K562 (cell line): ENCODE measurements around the gene ZNF629. TPM values are rescaled to one million over a fixed set of nuclear protein-coding genes. Genes with fewer than 3 reads are reported as not detected.

Experiments
- BCL6 ChIP-seq: fragments of 250-450 bp; sonication (Bioruptor Pico); IDR thresholded peaks from 2 replicates; pipeline ENCODE4 v1.4.0; 2020
- ETV1 ChIP-seq: fragments of 450-650 bp; conservative IDR thresholded peaks from 2 replicates; pipeline ENCODE4 v1.6.1; 2016; ENCODE audit warnings: missing genetic modification characterization, control low read depth, low read depth, missing compliant biosample characterization
- HDAC3 ChIP-seq: fragments of 450-650 bp; IDR thresholded peaks from 2 replicates; pipeline ENCODE4 v1.6.1; 2018; ENCODE audit warnings: borderline replicate concordance, mild to moderate bottlenecking, moderate library complexity; ENCODE audit not compliant: partially characterized antibody
- HSF4 ChIP-seq: fragments of 250-450 bp; sonication (Bioruptor Pico); IDR thresholded peaks from 2 replicates; pipeline ENCODE4 v2.1.2; 2022; ENCODE audit warnings: mild to moderate bottlenecking, moderate library complexity, borderline replicate concordance
- MLLT1 ChIP-seq, 2 experiments: fragments of 450-650 bp; IDR thresholded peaks; 2 replicates each; pipeline ENCODE4 v1.6.1; 2016
- NKRF ChIP-seq: fragments of 450-650 bp; IDR thresholded peaks from 2 replicates; pipeline ENCODE4 v1.6.1; 2016; ENCODE audit warnings: borderline replicate concordance
- NR3C1 ChIP-seq: sonication (generic); formaldehyde crosslinking; IDR thresholded peaks from 2 replicates; pipeline ENCODE4 v1.8.1; 2022; ENCODE audit warnings: missing genetic modification reagents
- SUPT5H ChIP-seq: fragments of 450-650 bp; IDR thresholded peaks from 2 replicates; pipeline ENCODE4 v1.6.1; 2016
- ZNF12 ChIP-seq: sonication (generic); formaldehyde crosslinking; IDR thresholded peaks from 2 replicates; pipeline ENCODE4 v1.4.0; 2020; ENCODE audit warnings: mild to moderate bottlenecking, missing genetic modification reagents
- ZNF583 ChIP-seq: fragments of 250-450 bp; sonication (Bioruptor Pico); IDR thresholded peaks from 2 replicates; pipeline ENCODE4 v1.4.0; 2020
- polyA plus RNA-seq, 8 experiments: library from polyadenylated mRNA; depleted of rRNA in 4 of 8; stranded (reverse) in 5 of 8; unstranded in 3 of 8; fragments of >200 nt; fragmentation: Nextera tagmentation in 2 of 8; fragmentation: Illumina TruSeq in 1 of 8; extraction: Ambion mirVana in 2 of 8; extraction: Trizol in 1 of 8; gene quantifications; 2 replicates each; pipeline versions ENCODE4 v1.2.1 to v1.2.3, GENCODE V29; 2011 to 2014; ENCODE audit warnings: inconsistent platforms in 1 of 8, missing spikeins in 1 of 8
- total RNA-seq, 7 experiments: library from RNA; depleted of rRNA in 6 of 7; stranded (reverse); fragments of >200 nt in 6 of 7; fragmentation: Illumina TruSeq in 2 of 7; extraction: Trizol in 2 of 7; gene quantifications; 2 replicates each; pipeline versions ENCODE4 v1.2.1 to v1.2.3, GENCODE V29; 2011 to 2021; ENCODE audit warnings: low replicate concordance in 1 of 7
- TF ChIP-seq, protein P1 (sequence below): sonication (generic); formaldehyde crosslinking; IDR thresholded peaks from 2 replicates; pipeline ENCODE4 v1.8.1; 2023; ENCODE audit warnings: missing genetic modification reagents, mild to moderate bottlenecking, borderline replicate concordance
- TF ChIP-seq, protein P2 (sequence below), 2 experiments: fragments of 150-350 bp in 1 of 2; IDR thresholded peaks; 2 replicates each; pipeline ENCODE4 v1.6.1; 2012 to 2016; ENCODE audit warnings: low read depth in 2 of 2, low read length in 2 of 2, mild to moderate bottlenecking in 1 of 2, moderate library complexity in 1 of 2
- TF ChIP-seq, protein P3 (sequence below): sonication (generic); formaldehyde crosslinking; IDR thresholded peaks from 2 replicates; pipeline ENCODE4 v1.9.0; 2022; ENCODE audit warnings: mild to moderate bottlenecking, missing genetic modification reagents

ZNF629 gene
- total and polyA plus RNA-seq, 9 of the 15 experiments (the other 6 are each of a cell fraction or from before 2014, with no cell fraction given): 0.44 to 18.8 (median 7.4) TPM

- TF ChIP-seq NKRF: peak; percentile 80; the same call in 1 of the 2 replicates
- TF ChIP-seq NR3C1: 0 out of 2 replicates have a peak, but pooled peaks have one; percentile 77
- TF ChIP-seq, protein P1, sequence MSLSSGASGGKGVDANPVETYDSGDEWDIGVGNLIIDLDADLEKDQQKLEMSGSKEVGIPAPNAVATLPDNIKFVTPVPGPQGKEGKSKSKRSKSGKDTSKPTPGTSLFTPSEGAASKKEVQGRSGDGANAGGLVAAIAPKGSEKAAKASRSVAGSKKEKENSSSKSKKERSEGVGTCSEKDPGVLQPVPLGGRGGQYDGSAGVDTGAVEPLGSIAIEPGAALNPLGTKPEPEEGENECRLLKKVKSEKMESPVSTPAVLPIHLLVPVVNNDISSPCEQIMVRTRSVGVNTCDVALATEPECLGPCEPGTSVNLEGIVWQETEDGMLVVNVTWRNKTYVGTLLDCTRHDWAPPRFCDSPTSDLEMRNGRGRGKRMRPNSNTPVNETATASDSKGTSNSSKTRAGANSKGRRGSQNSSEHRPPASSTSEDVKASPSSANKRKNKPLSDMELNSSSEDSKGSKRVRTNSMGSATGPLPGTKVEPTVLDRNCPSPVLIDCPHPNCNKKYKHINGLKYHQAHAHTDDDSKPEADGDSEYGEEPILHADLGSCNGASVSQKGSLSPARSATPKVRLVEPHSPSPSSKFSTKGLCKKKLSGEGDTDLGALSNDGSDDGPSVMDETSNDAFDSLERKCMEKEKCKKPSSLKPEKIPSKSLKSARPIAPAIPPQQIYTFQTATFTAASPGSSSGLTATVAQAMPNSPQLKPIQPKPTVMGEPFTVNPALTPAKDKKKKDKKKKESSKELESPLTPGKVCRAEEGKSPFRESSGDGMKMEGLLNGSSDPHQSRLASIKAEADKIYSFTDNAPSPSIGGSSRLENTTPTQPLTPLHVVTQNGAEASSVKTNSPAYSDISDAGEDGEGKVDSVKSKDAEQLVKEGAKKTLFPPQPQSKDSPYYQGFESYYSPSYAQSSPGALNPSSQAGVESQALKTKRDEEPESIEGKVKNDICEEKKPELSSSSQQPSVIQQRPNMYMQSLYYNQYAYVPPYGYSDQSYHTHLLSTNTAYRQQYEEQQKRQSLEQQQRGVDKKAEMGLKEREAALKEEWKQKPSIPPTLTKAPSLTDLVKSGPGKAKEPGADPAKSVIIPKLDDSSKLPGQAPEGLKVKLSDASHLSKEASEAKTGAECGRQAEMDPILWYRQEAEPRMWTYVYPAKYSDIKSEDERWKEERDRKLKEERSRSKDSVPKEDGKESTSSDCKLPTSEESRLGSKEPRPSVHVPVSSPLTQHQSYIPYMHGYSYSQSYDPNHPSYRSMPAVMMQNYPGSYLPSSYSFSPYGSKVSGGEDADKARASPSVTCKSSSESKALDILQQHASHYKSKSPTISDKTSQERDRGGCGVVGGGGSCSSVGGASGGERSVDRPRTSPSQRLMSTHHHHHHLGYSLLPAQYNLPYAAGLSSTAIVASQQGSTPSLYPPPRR: peak; percentile 82; the same call in 1 of the 2 replicates
- no peak for TF ChIP-seq HSF4 (CRISPR knock-in tag)
- TF ChIP-seq SUPT5H: peak; percentile 94
- 0 out of 2 replicates have a peak, but pooled peaks have one; percentile 7 for TF ChIP-seq BCL6
- TF ChIP-seq ZNF12: peak; percentile 83
- no peak for TF ChIP-seq HDAC3
- TF ChIP-seq, protein P2, sequence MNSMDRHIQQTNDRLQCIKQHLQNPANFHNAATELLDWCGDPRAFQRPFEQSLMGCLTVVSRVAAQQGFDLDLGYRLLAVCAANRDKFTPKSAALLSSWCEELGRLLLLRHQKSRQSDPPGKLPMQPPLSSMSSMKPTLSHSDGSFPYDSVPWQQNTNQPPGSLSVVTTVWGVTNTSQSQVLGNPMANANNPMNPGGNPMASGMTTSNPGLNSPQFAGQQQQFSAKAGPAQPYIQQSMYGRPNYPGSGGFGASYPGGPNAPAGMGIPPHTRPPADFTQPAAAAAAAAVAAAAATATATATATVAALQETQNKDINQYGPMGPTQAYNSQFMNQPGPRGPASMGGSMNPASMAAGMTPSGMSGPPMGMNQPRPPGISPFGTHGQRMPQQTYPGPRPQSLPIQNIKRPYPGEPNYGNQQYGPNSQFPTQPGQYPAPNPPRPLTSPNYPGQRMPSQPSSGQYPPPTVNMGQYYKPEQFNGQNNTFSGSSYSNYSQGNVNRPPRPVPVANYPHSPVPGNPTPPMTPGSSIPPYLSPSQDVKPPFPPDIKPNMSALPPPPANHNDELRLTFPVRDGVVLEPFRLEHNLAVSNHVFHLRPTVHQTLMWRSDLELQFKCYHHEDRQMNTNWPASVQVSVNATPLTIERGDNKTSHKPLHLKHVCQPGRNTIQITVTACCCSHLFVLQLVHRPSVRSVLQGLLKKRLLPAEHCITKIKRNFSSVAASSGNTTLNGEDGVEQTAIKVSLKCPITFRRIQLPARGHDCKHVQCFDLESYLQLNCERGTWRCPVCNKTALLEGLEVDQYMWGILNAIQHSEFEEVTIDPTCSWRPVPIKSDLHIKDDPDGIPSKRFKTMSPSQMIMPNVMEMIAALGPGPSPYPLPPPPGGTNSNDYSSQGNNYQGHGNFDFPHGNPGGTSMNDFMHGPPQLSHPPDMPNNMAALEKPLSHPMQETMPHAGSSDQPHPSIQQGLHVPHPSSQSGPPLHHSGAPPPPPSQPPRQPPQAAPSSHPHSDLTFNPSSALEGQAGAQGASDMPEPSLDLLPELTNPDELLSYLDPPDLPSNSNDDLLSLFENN (IDR thresholded peaks at IDR 0.05; ENCODE audit: low read depth in 2 of 2, low read length in 2 of 2): peak in 1 of 2 experiments; percentile 52; a peak in 1 of 4 replicates
- TF ChIP-seq, protein P3, sequence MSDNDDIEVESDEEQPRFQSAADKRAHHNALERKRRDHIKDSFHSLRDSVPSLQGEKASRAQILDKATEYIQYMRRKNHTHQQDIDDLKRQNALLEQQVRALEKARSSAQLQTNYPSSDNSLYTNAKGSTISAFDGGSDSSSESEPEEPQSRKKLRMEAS (CRISPR knock-in tag): peak; percentile 95
- 0 out of 2 replicates have a peak, but pooled peaks have one; percentile 30 for TF ChIP-seq ZNF583 (CRISPR knock-in tag)
- TF ChIP-seq ETV1 (tag): peak; percentile 41; the same call in 1 of the 2 replicates
- 0 out of 4 replicates have a peak, but pooled peaks of 1 of the 2 experiments have one; percentile 33 for TF ChIP-seq MLLT1 (IDR thresholded peaks at IDR 0.05)
Observed at GRCh38 chr16:30775392-30776188, 11.4 kb downstream of the ZNF629 start (continued).
